ENCODE measurements around the gene CD9. TPM values are rescaled to one million over a fixed set of nuclear protein-coding genes. Genes with fewer than 3 reads are reported as not detected.

The CD9 gene
- total and polyA plus RNA-seq, 4 donors: 240 to 425 (median 379) TPM

GRCh38 chr12:6202304-6202703, 2.1 kb downstream of the CD9 start:
- DNase-seq (no peak), ATAC-seq (ENCODE audit: insufficient read depth, low FRiP score) (no peak)
- Histone ChIP-seq H3K4me1 (ENCODE audit: control insufficient read depth in 5 of 5, insufficient read depth in 5 of 5, low read length in 5 of 5) (peaks cover 4 to 28% (median 16%) of the 10 kb centered on the region in 5 donors), H3K9me3 (ENCODE audit: control insufficient read depth in 4 of 4, insufficient read depth in 3 of 4, low read length in 3 of 4) (no peaks in the 10 kb centered on the region), H3K4me3 (no peak overlapping the region), H3K36me3 (ENCODE audit: control insufficient read depth in 4 of 4, insufficient read depth in 4 of 4, low read length in 4 of 4) (no peaks in the 10 kb centered on the region), H3K9ac (ENCODE audit: insufficient read depth in 1 of 2, low read length in 2 of 2) (no peak overlapping the region), H3K27ac (ENCODE audit: low read depth in 1 of 2, low read length in 1 of 2) (peak overlapping the region; percentile 28 to 95), H3K27me3 (ENCODE audit: control insufficient read depth in 3 of 3, insufficient read depth in 3 of 3, low read length in 2 of 3) (peaks cover 0 to 22% (median 19%) of the 10 kb centered on the region in 3 donors)
- WGBS, 2 donors: 54 to 90% methylated on average over 6 of the region's 6 CpGs
- no peak for TF ChIP-seq CTCF (IDR thresholded peaks at IDR 0.05; ENCODE audit: control extremely low read depth, extremely low read depth)

- Histone ChIP-seq H3K27ac (ENCODE audit: low read depth in 1 of 2, low read length in 1 of 2) (peak overlapping the region; percentile 27 to 95), H3K4me1 (ENCODE audit: control insufficient read depth in 5 of 5, insufficient read depth in 5 of 5, low read length in 5 of 5) (peaks cover 4 to 27% (median 16%) of the 10 kb centered on the region in 5 donors), H3K9me3 (ENCODE audit: control insufficient read depth in 4 of 4, insufficient read depth in 3 of 4, low read length in 3 of 4) (no peaks in the 10 kb centered on the region), H3K9ac (ENCODE audit: insufficient read depth in 1 of 2, low read length in 2 of 2) (no peak overlapping the region), H3K36me3 (ENCODE audit: control insufficient read depth in 4 of 4, insufficient read depth in 4 of 4, low read length in 4 of 4) (no peaks in the 10 kb centered on the region), H3K4me3 (no peak overlapping the region), H3K27me3 (ENCODE audit: control insufficient read depth in 3 of 3, insufficient read depth in 3 of 3, low read length in 2 of 3) (peaks cover 0 to 22% (median 19%) of the 10 kb centered on the region in 3 donors)
- ATAC-seq (ENCODE audit: insufficient read depth, low FRiP score): no peak
- DNase-seq: no peak
- 69 to 84% methylated on average over 3 of the region's 3 CpGs for WGBS, 2 donors
- TF ChIP-seq CTCF (IDR thresholded peaks at IDR 0.05; ENCODE audit: control extremely low read depth, extremely low read depth): no peak
Observed at GRCh38 chr12:6202846-6203245, 2.6 kb downstream of the CD9 start.

GRCh38 chr12:6203601-6204000, 3.4 kb downstream of the CD9 start:
- Histone ChIP-seq H3K9me3 (ENCODE audit: control insufficient read depth in 4 of 4, insufficient read depth in 3 of 4, low read length in 3 of 4) (no peaks in the 10 kb centered on the region), H3K4me3 (no peak overlapping the region), H3K4me1 (ENCODE audit: control insufficient read depth in 5 of 5, insufficient read depth in 5 of 5, low read length in 5 of 5) (peaks cover 4 to 28% (median 9%) of the 10 kb centered on the region in 5 donors), H3K27ac (ENCODE audit: low read depth in 1 of 2, low read length in 1 of 2) (peak overlapping the region in 1 of 2 donors; percentile 68), H3K27me3 (ENCODE audit: control insufficient read depth in 3 of 3, insufficient read depth in 3 of 3, low read length in 2 of 3) (peaks cover 0 to 19% (median 18%) of the 10 kb centered on the region in 3 donors), H3K36me3 (ENCODE audit: control insufficient read depth in 4 of 4, insufficient read depth in 4 of 4, low read length in 4 of 4) (no peaks in the 10 kb centered on the region), H3K9ac (ENCODE audit: insufficient read depth in 1 of 2, low read length in 2 of 2) (no peak overlapping the region)
- 88 to 89% methylated on average over 3 of the region's 3 CpGs for WGBS, 2 donors
- DNase-seq: no peak
- TF ChIP-seq CTCF (IDR thresholded peaks at IDR 0.05; ENCODE audit: control extremely low read depth, extremely low read depth): no peak
- ATAC-seq (ENCODE audit: insufficient read depth, low FRiP score): no peak

Measured in lung (tissue), 12 donors.